Peyer's patch (tissue), 4 donors: ENCODE measurements around the gene LRIG3.

Experiments
- CTCF ChIP-seq, 6 experiments: fragments of 450-650 bp in 4 of 6; fragments of 200-600 bp in 2 of 6; sonication (generic) in 1 of 6; IDR thresholded peaks; one replicate each; pipeline ENCODE4 v1.5.1; 2017 to 2019; ENCODE audit warnings: antibody characterized with exemption in 6 of 6, mild to moderate bottlenecking in 3 of 6, moderate library complexity in 1 of 6
- POLR2A ChIP-seq, 2 donors: fragments of 450-650 bp; IDR thresholded peaks; one replicate each; pipeline ENCODE4 v1.5.1; 2017; ENCODE audit warnings: antibody characterized with exemption in 2 of 2, mild to moderate bottlenecking in 2 of 2, moderate library complexity in 2 of 2

DNA sequence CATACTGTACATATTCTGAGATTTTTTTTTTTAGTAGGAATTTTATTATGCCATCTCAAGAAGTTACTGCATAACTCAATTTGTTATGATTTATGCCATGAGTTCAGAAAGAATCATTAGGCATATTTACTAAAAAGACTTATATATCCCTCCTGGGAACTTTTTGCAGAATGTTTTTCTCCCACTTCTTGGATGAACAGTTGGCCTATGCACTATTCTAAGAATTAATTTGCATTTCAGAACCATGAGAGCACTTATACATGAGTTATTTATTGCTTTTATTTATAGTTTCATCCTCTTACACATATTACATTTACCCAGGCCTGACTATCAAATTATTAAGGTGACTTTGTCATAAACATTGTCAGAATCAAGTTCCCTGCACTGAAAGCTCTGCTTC lies 6.3 kb upstream of the LRIG3 start:
- TF ChIP-seq CTCF (IDR thresholded peaks at IDR 0.05) = no peak
- no peak for TF ChIP-seq POLR2A (IDR thresholded peaks at IDR 0.05)
